Large intestine (tissue), 3 donors: ENCODE results near the gene DCUN1D1. TPM values are rescaled to one million over a fixed set of nuclear protein-coding genes. Genes with fewer than 3 reads are reported as not detected.
"Not testable (repeated sequence)": the region's sequence is repeated elsewhere in the genome, so short reads cannot be mapped to it uniquely, and the experiment has no call there.

ENCODE experiments used
- DNase-seq, 2 donors: peaks; one replicate each; pipeline versions ENCODE4 v3.0.0 to v3.0.0-alpha.2; 2013
- H3K27ac ChIP-seq: one replicate; pipeline ENCODE4 v1.5.1; 2013; ENCODE audit warnings: low read length
- H3K27me3 ChIP-seq: 2 replicates; pipeline ENCODE4 v1.6.1; 2013; ENCODE audit warnings: low read length; ENCODE audit not compliant: control insufficient read depth, insufficient read depth
- H3K36me3 ChIP-seq: 2 replicates; pipeline ENCODE4 v1.6.1; 2013; ENCODE audit warnings: low read length; ENCODE audit not compliant: control insufficient read depth, insufficient read depth
- H3K4me1 ChIP-seq: one replicate; pipeline ENCODE4 v1.6.1; 2013; ENCODE audit warnings: low read length; ENCODE audit not compliant: control insufficient read depth, insufficient read depth
- H3K4me3 ChIP-seq: one replicate; pipeline ENCODE4 v1.5.1; 2013; ENCODE audit warnings: low read length
- H3K9me3 ChIP-seq: one replicate; pipeline ENCODE4 v1.6.1; 2013; ENCODE audit warnings: mild to moderate bottlenecking, low read depth, low read length, moderate library complexity; ENCODE audit not compliant: control insufficient read depth
- WGBS: methylation state at CpG from one replicate; pipeline ENCODE4 v1.1.5; 2013; ENCODE audit warnings: low lambda C conversion rate; ENCODE audit not compliant: insufficient coverage; 5-methylcytosine and 5-hydroxymethylcytosine counted together
- polyA plus RNA-seq: library from polyadenylated mRNA; unstranded; fragments of 120-200 nt; gene quantifications from one replicate; pipeline ENCODE4 v1.2.1, GENCODE V29; 2013

DCUN1D1 gene
- polyA plus RNA-seq, 1 donor, result 40.5 TPM

- Histone ChIP-seq H3K27me3 (no peaks in the 10 kb centered on the region), H3K27ac (no peak overlapping the region), H3K4me3 (no peak overlapping the region), H3K36me3 (peaks cover 3% of the 10 kb centered on the region), H3K9me3 (no peaks in the 10 kb centered on the region), H3K4me1 (no peaks in the 10 kb centered on the region)
- whole genome bisulfite sequencing, result no CpG with 5 or more reads among the region's 4 CpGs
- DNase-seq, result no peak
Observed at GRCh38 chr3:183008303-183008702, 28.0 kb upstream of the DCUN1D1 start.

GRCh38 chr3:183006396-183007002 is 26.2 kb upstream of the DCUN1D1 start:
- Histone ChIP-seq H3K9me3 (no peaks in the 10 kb centered on the region), H3K36me3 (no peaks in the 10 kb centered on the region), H3K27ac (no peak overlapping the region), H3K4me3 (no peak overlapping the region), H3K4me1 (no peaks in the 10 kb centered on the region), H3K27me3 (no peaks in the 10 kb centered on the region)
- DNase-seq, result no peak
- no CpG with 5 or more reads among the region's 10 CpGs for WGBS

- H3K27me3 ChIP-seq, result no peaks in the 10 kb centered on the region
- no peak for DNase-seq
- H3K36me3 ChIP-seq, result no peaks in the 10 kb centered on the region
- H3K4me3 ChIP-seq, result no peak overlapping the region
- H3K9me3 ChIP-seq, result peaks cover under 1% of the 10 kb centered on the region
- WGBS, result no CpG with 5 or more reads among the region's 1 CpG
- no peak overlapping the region for H3K27ac ChIP-seq
- H3K4me1 ChIP-seq, result no peaks in the 10 kb centered on the region
Observed at GRCh38 chr3:182999767-183000166, 19.4 kb upstream of the DCUN1D1 start.

- H3K9me3 ChIP-seq, DNase-seq, H3K36me3 ChIP-seq, H3K4me1 ChIP-seq, H3K4me3 ChIP-seq, H3K27me3 ChIP-seq, H3K27ac ChIP-seq: not testable (repeated sequence)
- WGBS, result 100% methylated on average over 2 of the region's 4 CpGs
Observed at GRCh38 chr3:182993486-182994201, 13.3 kb upstream of the DCUN1D1 start.

GRCh38 chr3:182989566-182989965 is 9.2 kb upstream of the DCUN1D1 start:
- no peaks in the 10 kb centered on the region for H3K36me3 ChIP-seq
- no peaks in the 10 kb centered on the region for H3K4me1 ChIP-seq
- no peak overlapping the region for H3K27ac ChIP-seq
- H3K27me3 ChIP-seq, result no peaks in the 10 kb centered on the region
- peaks cover under 1% of the 10 kb centered on the region for H3K9me3 ChIP-seq
- DNase-seq, result no peak
- 71% methylated on average over 1 of the region's 3 CpGs for WGBS
- no peak overlapping the region for H3K4me3 ChIP-seq

GRCh38 chr3:182986021-182986420 is 5.7 kb upstream of the DCUN1D1 start:
- Histone ChIP-seq H3K27ac (no peak overlapping the region), H3K4me3 (no peak overlapping the region), H3K36me3 (no peaks in the 10 kb centered on the region), H3K9me3 (no peaks in the 10 kb centered on the region), H3K4me1 (peaks cover 1% of the 10 kb centered on the region), H3K27me3 (no peaks in the 10 kb centered on the region)
- 80% methylated on average over 1 of the region's 6 CpGs for WGBS
- no peak for DNase-seq

GRCh38 chr3:182983876-182984275 is 3.5 kb upstream of the DCUN1D1 start:
- Histone ChIP-seq H3K36me3 (no peaks in the 10 kb centered on the region), H3K27ac (peak overlapping the region; percentile 72), H3K9me3 (no peaks in the 10 kb centered on the region), H3K27me3 (no peaks in the 10 kb centered on the region), H3K4me3 (no peak overlapping the region), H3K4me1 (peaks cover 6% of the 10 kb centered on the region)
- peak; percentile 53 to 73 for DNase-seq

- Histone ChIP-seq H3K9me3 (no peaks in the 10 kb centered on the region), H3K4me1 (peaks cover 8% of the 10 kb centered on the region), H3K4me3 (peak overlapping the region; percentile 76), H3K27me3 (no peaks in the 10 kb centered on the region), H3K36me3 (no peaks in the 10 kb centered on the region), H3K27ac (peak overlapping the region; percentile 42)
- DNase-seq, result no peak
- WGBS, result no CpG with 5 or more reads among the region's 10 CpGs
Observed at GRCh38 chr3:182981038-182981380, 671 bp upstream of the DCUN1D1 start.

- Histone ChIP-seq H3K36me3 (no peaks in the 10 kb centered on the region), H3K27ac (peak overlapping the region; percentile 79), H3K9me3 (no peaks in the 10 kb centered on the region), H3K27me3 (no peaks in the 10 kb centered on the region), H3K4me3 (peak overlapping the region; percentile 81), H3K4me1 (peaks cover 8% of the 10 kb centered on the region)
- DNase-seq, result peak; percentile 8 to 54
- no CpG with 5 or more reads among the region's 29 CpGs for WGBS
Observed at GRCh38 chr3:182979674-182980191, 605 bp downstream of the DCUN1D1 start.

- Histone ChIP-seq H3K4me3 (peak overlapping the region; percentile 81), H3K9me3 (no peaks in the 10 kb centered on the region), H3K27me3 (no peaks in the 10 kb centered on the region), H3K4me1 (peaks cover 8% of the 10 kb centered on the region), H3K27ac (peak overlapping the region; percentile 79), H3K36me3 (no peaks in the 10 kb centered on the region)
- 0% methylated on average over 2 of the region's 10 CpGs for WGBS
- DNase-seq, result peak in 1 of 2 donors; percentile 47
Observed at GRCh38 chr3:182979103-182979673, 1.1 kb downstream of the DCUN1D1 start.
